ENCODE results near the gene KAZN. TPM values are rescaled to one million over a fixed set of nuclear protein-coding genes. Genes with fewer than 3 reads are reported as not detected.

KAZN gene
- polyA plus RNA-seq, 4 donors, result 34.1 to 43.2 (median 35.9) TPM

- no peak for DNase-seq (ENCODE audit: low read depth in 4 of 4, low spot score in 3 of 4)
Measured at GRCh38 chr1:14705824-14706223, 107.3 kb downstream of the KAZN start.

- DNase-seq (ENCODE audit: low read depth in 4 of 4, low spot score in 3 of 4), result no peak
Measured at GRCh38 chr1:14706631-14707030, 108.1 kb downstream of the KAZN start.

- DNase-seq (ENCODE audit: low read depth in 4 of 4, low spot score in 3 of 4), result no peak
Measured at GRCh38 chr1:14707531-14708445, 109.3 kb downstream of the KAZN start.

- DNase-seq (ENCODE audit: low read depth in 4 of 4, low spot score in 3 of 4), result no peak
Measured at GRCh38 chr1:14710331-14710730, 111.8 kb downstream of the KAZN start.

- no peak for DNase-seq (ENCODE audit: low read depth in 4 of 4, low spot score in 3 of 4)
Measured at GRCh38 chr1:14712136-14712535, 113.7 kb downstream of the KAZN start.

- no peak for DNase-seq (ENCODE audit: low read depth in 4 of 4, low spot score in 3 of 4)
Measured at GRCh38 chr1:14713077-14713476, 114.6 kb downstream of the KAZN start.

- no peak for DNase-seq (ENCODE audit: low read depth in 4 of 4, low spot score in 3 of 4)
Measured at GRCh38 chr1:14715266-14715665, 116.8 kb downstream of the KAZN start.

- no peak for DNase-seq (ENCODE audit: low read depth in 4 of 4, low spot score in 3 of 4)
Measured at GRCh38 chr1:14715802-14716201, 117.3 kb downstream of the KAZN start.

GRCh38 chr1:14716474-14716873, 118.0 kb downstream of the KAZN start:
- DNase-seq (ENCODE audit: low read depth in 4 of 4, low spot score in 3 of 4), result no peak

GRCh38 chr1:14718476-14718875, 120.0 kb downstream of the KAZN start:
- DNase-seq (ENCODE audit: low read depth in 4 of 4, low spot score in 3 of 4), result no peak

- no peak for DNase-seq (ENCODE audit: low read depth in 4 of 4, low spot score in 3 of 4)
Measured at GRCh38 chr1:14723401-14723800, 124.9 kb downstream of the KAZN start.

GRCh38 chr1:14724246-14724645, 125.8 kb downstream of the KAZN start:
- DNase-seq (ENCODE audit: low read depth in 4 of 4, low spot score in 3 of 4), result no peak

GRCh38 chr1:14724678-14725077, 126.2 kb downstream of the KAZN start:
- no peak for DNase-seq (ENCODE audit: low read depth in 4 of 4, low spot score in 3 of 4)

GRCh38 chr1:14725238-14725637, 126.8 kb downstream of the KAZN start:
- no peak for DNase-seq (ENCODE audit: low read depth in 4 of 4, low spot score in 3 of 4)

- no peak for DNase-seq (ENCODE audit: low read depth in 4 of 4, low spot score in 3 of 4)
Measured at GRCh38 chr1:14725695-14726094, 127.2 kb downstream of the KAZN start.

- no peak for DNase-seq (ENCODE audit: low read depth in 4 of 4, low spot score in 3 of 4)
Measured at GRCh38 chr1:14726606-14727005, 128.1 kb downstream of the KAZN start.

- DNase-seq (ENCODE audit: low read depth in 4 of 4, low spot score in 3 of 4), result no peak
Measured at GRCh38 chr1:14728516-14728915, 130.0 kb downstream of the KAZN start.

- no peak for DNase-seq (ENCODE audit: low read depth in 4 of 4, low spot score in 3 of 4)
Measured at GRCh38 chr1:14732728-14733047, 134.2 kb downstream of the KAZN start.

GRCh38 chr1:14733048-14733778, 134.7 kb downstream of the KAZN start:
- DNase-seq (ENCODE audit: low read depth in 4 of 4, low spot score in 3 of 4), result no peak

GRCh38 chr1:14733779-14734140, 135.3 kb downstream of the KAZN start:
- no peak for DNase-seq (ENCODE audit: low read depth in 4 of 4, low spot score in 3 of 4)

- no peak for DNase-seq (ENCODE audit: low read depth in 4 of 4, low spot score in 3 of 4)
Measured at GRCh38 chr1:14735841-14736240, 137.4 kb downstream of the KAZN start.

GRCh38 chr1:14737561-14738094, 139.1 kb downstream of the KAZN start:
- DNase-seq (ENCODE audit: low read depth in 4 of 4, low spot score in 3 of 4), result no peak

All from right renal pelvis (tissue), 4 donors.